SKM-1 treated with dmso at 0.1 percent for 144 hours (cell line): ENCODE data around the gene CCT3.
A peak's percentile ranks its signal among the peaks of the same experiment; 100 is the strongest.

ENCODE experiments used
- DNase-seq: peaks from one replicate; lab custom pipeline; 2025; ENCODE audit not compliant: unreplicated experiment; lab: John Stamatoyannopoulos, UW

The CCT3 gene

DNA sequence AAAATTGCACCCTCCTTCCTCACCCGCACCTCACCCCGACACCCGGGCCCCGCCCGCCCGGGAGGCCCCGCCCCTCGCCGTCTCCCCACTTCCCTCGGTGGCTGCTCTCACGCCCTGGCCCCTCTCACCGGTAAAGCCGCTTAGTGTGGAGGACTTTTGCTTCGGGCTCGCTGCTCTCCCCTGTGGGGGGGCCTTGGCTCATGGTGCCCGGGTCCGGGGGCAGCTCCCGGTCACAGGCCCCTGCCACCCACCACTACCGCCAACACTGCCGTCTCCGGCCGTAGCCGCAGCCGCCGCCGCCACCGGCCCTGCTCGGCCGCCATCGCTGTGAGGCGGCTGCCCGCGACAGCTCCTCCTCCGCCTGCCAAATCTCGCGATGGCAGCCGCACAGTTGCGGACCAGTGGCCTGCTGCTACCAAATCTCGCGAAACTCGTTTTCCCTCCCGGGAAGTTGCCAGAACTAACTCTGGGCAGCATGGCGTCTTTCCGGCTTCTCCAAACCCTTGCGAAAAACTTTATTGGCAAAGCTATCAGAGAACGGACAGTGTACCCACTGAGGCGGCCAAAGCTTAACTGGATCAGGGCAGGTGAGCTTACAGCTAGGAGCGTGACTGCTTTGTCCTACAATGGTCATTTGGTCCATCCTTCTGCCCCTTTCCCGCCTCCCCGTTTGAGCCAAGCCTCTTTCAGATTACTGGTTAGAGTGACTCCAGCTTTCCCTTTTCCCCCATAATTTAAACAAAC, 55.4 kb downstream of the CCT3 start, which contains the start of gene SMG5:
Gene SMG5, minus strand, starts transcription at position 347 of the 744 bp plus-strand sequence. Its CDS starts 145 bp downstream, at position 202.
- peak; percentile 99 for DNase-seq

DNA sequence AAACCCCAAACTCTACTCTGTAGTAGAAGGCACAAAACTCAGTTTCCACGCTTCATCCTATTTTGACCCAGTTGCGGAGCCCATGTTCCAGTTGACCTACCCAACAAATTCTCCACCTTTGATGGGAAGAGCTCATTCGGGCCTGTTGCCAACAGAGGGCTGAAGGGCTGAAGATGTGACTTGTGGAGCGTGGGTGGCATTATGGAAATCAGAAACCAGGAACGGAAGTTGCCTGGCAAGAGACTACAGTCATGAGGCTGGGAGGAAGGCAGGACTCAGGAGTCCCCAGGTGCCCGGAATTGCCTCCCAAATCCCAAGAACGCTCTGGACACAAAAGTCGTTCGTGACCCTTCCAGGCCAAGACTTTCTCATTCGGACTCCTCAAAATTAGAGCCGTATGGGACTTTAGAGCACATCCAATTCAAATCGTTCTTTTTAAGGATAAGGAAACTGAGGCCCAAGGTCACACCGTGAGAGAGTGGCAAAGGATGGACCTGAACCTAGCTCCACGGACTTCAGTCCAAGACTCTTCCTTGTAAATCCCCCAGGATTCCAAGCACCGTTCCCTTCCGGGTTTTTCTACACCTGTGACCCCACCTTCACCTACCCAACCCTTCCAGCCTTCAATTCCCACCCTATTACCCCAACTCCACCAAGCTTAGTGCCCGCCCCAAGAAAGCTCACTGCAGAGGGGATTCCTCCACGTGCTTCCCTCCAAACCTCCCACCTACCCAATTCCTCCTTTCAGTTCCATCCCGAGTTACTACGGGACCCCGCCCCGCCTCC, 56.2 kb downstream of the CCT3 start:
- no peak for DNase-seq

DNA sequence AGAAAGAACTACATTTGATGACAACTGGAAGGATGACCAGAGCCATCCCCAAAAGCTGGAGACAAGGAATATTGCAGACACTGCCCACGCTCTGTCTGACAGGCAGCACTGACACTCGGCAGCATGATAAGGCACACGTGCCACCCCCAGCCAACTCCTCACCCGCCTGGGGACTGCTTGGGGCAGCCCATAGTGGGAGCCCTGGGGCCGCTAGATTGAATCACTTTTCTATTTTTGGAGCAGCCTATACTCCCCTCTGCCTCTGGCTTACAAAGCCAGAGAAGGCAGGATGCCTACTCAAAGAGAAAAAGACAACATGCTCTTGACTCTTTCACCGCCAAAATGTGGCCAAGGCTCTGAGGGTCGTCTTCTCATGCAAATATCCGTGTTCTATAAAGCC, 56.8 kb downstream of the CCT3 start:
- peak; percentile 48 for DNase-seq

DNA sequence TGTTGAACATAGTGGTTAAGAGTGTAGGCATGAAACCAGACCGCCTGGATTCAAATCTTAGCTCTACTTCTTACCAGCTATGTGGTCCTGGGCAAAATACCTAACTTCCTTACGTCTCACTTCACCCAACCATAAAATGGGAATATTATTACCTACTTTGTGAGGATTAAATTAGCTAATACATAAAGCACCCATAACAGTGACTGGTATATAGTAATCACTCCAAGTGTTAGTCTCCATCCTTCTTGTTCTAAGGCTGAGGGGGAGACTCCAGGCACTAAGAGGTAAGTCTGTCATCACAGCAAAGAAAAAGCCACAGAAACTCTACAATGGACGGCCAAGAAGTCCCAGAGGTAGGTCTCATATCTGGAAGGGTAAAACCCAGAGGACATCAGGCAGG, 58.3 kb downstream of the CCT3 start:
- no peak for DNase-seq

DNA sequence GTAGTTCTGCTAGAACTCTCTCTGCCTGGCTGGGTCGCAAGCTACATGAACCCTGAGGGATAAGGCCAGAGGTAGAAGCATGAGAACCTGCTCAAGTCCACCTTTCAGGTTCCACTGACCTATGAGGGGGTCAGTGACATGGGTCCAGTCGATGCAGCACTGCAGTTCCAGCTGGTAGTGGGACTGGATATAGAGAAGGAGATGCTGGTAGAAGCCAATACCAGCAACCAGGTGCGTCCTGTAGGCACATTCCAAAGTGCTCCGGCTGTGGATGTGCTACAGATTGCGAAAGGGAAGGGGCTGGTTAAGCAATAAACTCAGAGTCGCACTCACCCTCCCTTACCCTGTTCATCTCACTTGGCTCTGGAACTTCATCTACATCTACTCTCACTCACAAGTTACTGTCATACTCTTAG, 61.1 kb downstream of the CCT3 start:
- DNase-seq, result peak; percentile 81

DNA sequence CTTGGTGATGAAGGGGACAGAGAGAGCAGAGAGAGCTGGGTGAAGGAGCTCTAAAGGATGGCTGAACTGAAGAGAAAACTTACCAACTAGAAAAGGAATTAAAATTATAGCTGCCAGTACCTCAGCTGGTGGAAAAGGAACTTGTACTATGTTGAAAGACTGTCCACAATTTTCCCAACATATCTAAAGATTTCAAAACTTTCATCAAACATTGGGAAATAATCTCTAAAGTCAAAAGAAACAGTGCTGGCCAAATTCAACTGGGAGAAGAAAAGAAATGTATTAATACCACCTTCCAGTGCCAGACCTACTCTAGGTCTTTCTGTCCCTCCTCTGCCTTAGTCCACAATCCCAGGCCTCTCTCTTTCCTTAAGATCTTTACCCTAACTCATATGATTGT, 61.6 kb downstream of the CCT3 start:
- DNase-seq, result peak; percentile 92

DNA sequence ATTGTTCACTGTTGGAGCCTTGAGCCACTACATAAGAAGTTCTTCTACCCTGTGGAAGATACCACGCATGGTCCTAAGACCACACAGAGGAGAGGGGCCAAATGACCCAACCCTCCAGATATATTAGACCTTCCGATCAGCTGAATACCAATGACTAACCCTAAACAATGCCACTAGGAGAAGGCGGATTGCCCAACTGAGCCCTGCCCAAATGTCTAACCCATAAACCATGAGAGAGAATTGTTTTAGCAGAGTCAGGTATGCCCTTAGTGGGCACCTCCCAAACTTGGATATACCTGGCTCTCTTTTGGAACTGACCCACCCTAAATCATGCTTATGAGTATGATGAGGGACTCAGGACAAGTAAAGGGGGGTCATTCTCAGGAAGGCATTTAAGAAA, 67.8 kb downstream of the CCT3 start:
- DNase-seq, result no peak

DNA sequence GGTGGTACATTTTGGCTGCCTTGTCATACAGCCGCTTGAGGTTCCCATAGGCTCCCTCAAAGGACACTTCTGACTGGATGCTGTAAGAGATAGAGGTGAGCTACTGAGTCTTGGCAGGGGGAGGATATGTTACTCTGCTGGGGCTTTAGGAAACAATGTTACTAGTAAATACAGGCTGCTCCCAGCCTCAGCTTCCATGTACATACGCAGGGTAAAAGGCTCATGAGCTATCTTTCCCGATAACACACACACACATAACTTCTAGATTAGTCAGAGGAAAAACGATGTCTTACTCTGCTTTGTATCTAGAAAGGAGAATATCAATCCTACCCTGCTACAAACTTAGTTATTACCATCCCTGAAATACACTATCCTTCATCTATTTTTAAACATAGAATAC, 69.8 kb downstream of the CCT3 start:
- no peak for DNase-seq

DNA sequence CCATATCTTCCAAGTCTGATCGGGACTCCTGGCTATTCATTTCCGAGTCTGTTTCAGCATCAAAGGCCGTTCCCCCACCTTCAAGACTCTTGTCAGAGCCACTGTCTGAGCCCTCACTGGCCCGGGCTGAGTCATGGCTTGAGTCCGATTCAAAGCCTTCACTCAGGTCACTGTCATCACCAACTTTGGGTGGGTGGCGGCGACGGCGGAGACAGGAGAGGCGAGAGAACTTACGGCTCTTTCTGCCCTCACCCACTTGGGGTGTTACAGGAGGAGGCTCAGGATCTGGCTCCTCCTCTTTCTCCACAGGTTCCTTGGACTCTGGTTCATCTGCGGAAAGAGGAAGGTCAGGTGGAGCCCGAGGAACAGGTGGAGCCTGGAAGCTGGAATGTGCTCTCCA, 72.0 kb downstream of the CCT3 start:
- no peak for DNase-seq

DNA sequence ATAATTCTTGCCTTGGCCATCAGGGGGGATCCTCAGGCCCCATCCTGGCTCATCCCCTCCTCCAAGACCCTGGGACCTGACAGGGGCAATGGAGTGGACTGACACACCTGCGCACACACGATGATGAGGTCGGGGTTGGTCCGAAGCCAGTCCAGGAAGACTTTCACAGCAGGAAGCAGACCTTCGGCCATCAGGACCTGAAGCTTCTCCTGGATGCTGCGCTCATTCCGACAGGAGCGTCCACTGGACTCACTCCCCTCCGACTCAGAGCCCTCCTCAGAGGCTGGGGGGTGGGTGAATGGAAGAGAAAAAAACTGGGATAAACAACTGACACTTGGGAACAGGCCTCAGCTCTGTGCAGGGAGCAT, 74.8 kb downstream of the CCT3 start:
- DNase-seq, result no peak

DNA sequence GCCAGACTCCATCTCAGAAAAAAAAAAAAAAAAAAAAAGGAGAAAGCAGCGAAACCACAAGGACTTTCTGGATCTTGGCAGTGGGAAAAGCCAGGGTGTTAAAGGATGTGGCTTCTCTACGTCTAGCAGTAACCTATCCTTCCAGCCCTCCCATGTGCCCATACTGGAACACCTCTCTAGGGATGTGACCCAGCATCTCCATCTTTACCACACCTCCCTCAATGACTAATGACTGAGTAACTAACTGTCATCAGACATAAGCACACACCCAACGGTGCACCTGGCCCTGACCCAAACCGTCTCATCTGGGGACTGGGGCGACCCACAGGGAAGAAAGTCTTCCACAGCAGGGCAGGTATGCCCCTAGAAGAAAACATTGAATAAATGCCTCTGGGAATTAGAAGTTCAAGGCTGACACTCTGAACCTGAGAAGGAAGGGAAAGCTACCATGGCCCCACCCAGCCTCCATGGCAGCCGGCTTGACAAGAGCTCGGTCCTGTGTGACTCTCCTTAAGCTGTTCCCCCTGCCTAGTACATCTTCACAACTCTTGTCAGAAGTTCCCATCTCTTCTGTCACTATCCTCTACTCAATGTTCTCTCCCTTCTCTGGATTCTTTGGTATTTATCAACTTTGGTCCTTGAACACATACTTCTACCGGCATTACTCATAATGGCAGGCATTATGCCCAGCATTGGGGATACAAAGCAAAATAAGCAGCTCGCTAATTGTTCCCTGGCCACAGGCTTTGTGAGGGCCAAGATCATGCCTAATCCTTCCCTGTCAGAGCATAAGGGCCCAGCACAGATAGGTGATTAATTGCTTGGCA, 75.4 kb downstream of the CCT3 start:
- DNase-seq, result no peak

DNA sequence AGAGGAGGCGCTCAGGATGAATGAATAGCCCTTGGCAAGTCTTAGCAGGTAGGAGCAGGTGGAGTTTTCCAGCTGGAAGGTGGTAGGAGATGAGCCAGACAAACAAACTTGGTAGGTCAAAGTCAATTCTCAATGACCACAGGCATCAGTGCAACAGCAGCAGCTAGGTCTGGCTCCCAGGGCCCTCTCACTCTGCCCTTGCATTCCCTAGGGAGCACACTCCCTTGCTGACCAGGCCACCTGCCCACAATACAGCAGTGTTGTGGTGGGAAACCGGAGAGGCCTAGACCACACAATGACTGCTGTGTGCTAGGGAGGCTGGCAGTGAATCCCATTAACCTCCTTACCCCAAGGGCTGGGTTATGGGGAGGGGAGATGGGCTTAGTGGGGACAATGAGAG, 77.2 kb downstream of the CCT3 start:
- no peak for DNase-seq

DNA sequence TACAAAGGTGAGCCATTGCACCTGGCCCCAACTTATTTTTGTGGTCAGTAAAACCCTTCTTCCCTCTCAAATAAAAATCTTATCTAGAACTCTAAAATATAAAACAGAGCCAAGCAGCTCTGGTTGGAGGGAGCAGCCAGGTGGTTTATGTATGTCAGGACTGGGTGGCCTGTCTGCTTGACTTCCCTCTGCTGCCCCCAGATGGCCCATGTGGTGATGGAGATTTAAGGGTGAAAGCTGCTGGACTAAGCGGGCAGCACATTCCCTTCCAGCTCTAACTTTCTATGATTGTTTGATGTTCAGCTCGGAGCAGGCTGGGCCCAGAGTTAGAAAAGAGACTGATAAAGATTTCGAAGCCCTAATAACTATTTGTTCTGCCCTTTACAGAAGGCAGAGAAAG, 78.3 kb downstream of the CCT3 start:
- DNase-seq, result no peak
